Stimulated activated CD8-positive, alpha-beta memory T cell treated with anti-CD3 and anti-CD28 coated beads, Interleukin-15, amount 100 ng/mL, for 48 hours (primary cell): ENCODE results near the gene MAZ.
A peak's percentile ranks its signal among the peaks of the same experiment; 100 is the strongest.

Experiments used
- DNase-seq, 2 donors: peaks; one replicate each; pipeline ENCODE4 v3.0.0-alpha.2; 2020; ENCODE audit warnings: low read depth in 2 of 2

The MAZ gene

DNA sequence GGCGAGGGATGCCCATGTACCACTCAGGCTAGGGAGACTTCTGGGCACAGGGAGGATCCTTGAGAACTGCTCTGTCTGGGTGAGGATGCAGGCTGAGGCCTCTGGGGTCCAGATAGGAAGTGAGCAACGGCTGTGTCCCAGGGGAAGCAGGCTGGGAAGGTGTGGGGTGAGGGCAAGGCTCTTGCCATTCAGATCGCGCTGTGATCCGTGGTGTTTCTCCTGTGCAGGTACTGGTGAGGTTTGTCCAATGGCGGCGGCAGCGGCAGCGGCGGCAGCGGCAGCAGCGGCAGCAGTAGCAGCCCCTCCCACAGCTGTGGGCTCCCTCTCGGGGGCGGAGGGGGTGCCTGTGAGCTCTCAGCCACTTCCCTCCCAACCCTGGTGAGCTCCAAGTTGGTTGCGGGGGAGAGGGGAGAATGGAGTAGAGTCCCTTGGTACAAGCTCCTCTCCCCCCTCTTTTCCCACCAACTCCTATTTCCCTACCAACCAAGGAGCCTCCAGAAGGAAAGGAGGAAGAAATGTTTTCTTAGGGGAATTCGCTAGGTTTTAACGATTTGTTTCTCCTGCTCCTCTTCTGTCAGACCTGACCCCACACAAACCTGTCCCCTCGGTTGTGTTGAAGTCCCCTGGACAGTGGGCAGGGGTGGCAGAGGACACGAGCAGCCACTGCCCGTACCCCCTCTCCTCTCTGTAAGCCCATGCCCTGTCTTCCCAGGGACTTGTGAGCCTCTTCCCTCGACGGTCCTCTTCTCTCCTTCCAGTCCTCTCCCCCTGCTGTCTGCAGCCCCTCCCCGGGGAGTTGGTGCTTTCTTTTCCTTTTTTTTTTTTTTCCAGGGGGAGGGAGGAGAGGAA is 3.7 kb downstream of the MAZ start:
- DNase-seq = peak in 1 of 2 donors; percentile 42

DNA sequence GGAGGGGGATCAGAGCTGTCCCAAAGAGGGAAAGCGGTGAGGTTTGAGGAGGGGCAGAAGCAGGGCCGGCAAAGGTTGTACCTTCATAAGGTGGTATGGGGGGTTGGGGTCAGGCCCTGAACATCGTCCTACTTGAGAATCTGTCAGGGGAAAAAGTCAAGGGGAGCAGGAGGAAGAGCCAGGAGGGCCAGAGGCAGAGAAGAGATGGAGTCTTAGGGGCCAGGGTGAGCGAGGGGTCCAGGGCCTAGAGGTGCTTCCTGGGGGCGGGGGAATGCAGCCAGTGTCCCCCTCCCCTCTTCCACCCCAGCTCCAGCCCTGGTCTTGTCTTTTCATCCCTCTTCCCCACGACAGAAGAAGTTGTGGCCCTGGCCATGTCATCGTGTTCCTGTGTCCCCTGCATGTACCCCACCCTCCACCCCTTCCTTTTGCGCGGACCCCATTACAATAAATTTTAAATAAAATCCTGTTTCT is 4.4 kb downstream of the MAZ start:
- DNase-seq = no peak

DNA sequence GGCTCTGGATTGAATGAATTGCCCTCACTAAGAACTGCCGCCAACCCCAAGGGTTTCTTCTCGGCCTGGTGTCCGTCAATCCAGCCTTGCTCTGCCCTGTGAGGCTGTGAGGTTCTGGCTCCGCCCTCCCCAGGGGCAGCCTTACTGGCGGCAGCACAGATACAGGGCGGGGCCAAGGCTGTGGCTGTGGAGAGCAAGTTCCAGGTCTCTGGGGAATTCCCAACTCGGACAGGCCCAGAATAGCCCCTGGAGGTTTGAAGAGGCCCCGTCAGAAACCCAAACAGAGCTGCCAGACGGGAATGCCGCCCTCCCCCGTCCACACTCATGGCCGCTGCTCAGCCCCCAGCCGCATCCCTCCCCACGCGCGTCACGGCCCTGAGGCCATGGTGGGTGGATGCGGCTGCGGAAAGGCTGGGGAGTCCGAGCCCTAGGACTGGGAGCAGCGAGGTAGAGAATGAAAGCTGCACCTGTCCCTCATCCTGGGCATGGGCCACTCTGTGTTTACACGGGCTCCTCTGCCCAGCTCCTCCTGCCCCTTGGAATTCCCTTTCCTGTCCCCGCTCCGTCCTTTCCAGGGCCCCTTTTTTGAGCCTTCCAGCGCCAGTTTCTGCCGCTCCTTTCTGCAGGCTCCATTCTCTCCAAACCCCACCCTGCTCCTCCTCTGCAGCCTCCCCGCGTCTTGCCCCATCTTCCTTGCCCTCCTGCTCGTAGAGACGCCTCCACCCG is 5.0 kb downstream of the MAZ start:
- peak; percentile 76 to 83 for DNase-seq

GRCh38 chr16:29811896-29812665 is 5.8 kb downstream of the MAZ start, which contains the start of gene PRRT2:
TSS of gene PRRT2 (plus strand) at chr16:29812193. CDS start at chr16:29813055, 862 bp downstream.
- peak in 1 of 2 donors; percentile 27 for DNase-seq

GRCh38 chr16:29812754-29813643 is 6.7 kb downstream of the MAZ start:
- DNase-seq = no peak

DNA sequence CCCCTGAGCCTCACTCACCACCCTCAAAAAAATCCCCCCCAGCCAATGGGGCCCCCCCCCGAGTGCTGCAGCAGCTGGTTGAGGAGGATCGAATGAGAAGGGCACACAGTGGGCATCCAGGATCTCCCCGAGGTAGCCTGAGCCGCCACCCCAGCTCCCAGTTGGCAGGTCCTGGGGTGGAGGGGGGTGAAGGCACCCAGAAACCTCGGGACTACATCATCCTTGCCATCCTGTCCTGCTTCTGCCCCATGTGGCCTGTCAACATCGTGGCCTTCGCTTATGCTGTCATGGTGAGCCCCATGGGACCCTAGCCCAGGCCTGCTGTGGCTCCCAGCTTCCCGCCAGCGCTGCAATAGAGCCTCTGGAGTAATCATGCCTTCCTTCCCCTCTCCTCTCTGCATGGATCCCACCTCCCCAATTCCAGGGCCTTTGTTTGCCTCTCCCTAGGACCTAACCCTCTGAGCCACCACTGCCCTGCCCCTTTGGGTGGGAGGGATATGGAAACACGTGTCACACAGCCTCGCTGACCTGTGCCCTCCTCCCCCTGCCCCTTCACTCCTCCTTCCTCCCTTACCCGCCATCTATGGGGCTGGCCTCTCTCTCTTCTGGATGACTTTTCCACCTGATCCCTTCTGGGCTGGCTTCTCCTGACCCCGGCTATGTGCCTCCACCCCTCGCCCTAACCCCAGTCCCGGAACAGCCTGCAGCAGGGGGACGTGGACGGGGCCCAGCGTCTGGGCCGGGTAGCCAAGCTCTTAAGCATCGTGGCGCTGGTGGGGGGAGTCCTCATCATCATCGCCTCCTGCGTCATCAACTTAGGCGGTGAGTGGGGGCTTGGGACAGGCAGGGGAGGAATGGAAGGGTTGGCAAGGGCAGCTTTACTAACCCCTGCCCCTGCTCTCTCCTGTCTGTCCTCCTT is 7.6 kb downstream of the MAZ start:
- no peak for DNase-seq

- no peak for DNase-seq
Measured at GRCh38 chr16:29814592-29814991, 8.3 kb downstream of the MAZ start.

GRCh38 chr16:29815032-29815721 is 8.8 kb downstream of the MAZ start:
- DNase-seq = no peak

DNA sequence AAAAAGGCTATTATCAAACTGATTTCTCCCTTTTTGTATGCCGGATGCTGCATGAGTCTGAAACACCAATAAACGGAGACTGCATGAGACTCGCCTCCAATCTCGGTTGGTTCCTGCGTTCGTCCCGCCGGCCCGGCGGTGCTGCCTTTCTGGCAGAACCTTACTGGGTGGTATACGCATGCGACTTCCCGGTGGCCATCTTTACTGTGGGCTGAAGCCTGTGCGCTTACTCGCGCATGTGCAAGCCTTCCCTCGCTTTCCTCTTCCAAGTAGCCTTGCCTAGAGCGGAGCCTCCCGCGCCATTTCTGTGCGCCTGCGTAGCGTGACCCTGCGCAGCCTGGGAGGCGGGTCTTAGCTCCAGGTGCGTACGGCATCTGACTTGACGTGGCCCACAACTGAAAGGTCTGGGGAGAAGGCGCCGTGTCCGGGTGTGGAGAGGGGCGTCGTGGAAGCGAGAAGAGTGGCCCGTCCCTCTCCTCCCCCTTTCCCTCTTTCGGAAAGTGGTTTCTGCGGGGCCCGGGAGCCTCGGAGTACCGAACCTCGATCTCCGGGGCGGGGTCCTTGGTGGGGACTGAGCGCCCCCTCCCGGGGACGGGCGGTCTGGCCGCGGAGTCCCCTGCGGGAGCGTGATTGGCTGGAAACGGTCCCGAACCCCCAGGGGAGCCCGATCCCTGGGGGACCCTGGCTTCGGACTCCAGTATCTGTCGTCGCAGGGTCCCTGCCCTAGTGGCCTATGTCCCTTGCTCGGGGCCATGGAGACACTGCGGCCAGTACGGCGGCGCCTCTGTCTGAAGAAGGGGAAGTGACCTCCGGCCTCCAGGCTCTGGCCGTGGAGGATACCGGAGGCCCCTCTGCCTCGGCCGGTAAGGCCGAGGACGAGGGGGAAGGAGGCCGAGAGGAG is 9.7 kb downstream of the MAZ start, which contains the start of gene PAGR1:
Gene PAGR1 (plus strand): TSS at position 360 of the 901 bp plus-strand sequence. CDS start 374 bp downstream, at position 734.
- peak; percentile 97 to 99 for DNase-seq

GRCh38 chr16:29816694-29817441 is 10.5 kb downstream of the MAZ start:
- peak in 1 of 2 donors; percentile 68 for DNase-seq

DNA sequence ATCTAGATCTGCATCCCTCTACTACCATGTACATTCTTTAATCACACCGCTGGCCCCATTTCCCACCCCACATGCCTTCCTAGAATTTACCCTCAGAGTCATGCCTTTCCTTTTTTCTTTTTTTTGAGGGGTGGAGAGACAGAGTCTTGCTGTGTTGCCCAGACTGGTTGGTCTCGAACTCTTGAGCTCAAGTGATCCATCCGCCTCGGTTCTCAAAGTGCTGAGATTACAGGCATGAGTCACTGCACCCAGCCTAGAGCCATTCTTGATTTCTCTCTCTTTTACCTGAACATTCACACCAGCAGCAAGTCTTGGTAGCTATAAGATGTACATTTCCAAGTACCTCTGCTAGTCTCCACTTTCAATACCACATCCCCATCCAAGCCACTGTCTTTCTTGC is 11.8 kb downstream of the MAZ start:
- no peak for DNase-seq

GRCh38 chr16:29819506-29819905 is 13.2 kb downstream of the MAZ start:
- no peak for DNase-seq

DNA sequence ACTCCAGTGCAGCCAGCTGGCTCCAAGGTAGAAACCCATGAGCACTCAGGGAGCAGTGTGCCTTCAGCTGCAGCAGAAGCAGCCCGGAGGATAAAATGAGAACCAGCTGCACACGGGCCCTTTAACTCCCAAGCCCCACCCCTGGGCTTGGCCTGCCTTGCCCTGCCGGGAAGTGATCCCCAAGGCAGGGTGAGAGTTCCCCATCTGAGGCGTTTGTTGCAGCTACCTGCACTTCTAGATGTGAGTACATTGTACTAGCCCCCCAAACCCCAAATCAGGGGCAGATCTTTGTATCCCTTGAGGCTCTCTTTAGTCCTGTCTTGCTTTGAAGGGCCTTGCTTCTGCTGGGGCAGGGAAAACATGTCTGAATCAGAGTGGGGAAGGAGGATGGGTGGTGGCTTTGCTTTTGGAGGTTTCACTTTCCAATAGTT is 14.0 kb downstream of the MAZ start, which contains the start of gene MVP:
Gene MVP (plus strand): TSS at position 192 of the 431 bp plus-strand sequence. CDS start 10,088 bp downstream, outside the sequence.
- peak in 1 of 2 donors; percentile 44 for DNase-seq

GRCh38 chr16:29820730-29821642 is 14.7 kb downstream of the MAZ start:
- DNase-seq = peak in 1 of 2 donors; percentile 38

DNA sequence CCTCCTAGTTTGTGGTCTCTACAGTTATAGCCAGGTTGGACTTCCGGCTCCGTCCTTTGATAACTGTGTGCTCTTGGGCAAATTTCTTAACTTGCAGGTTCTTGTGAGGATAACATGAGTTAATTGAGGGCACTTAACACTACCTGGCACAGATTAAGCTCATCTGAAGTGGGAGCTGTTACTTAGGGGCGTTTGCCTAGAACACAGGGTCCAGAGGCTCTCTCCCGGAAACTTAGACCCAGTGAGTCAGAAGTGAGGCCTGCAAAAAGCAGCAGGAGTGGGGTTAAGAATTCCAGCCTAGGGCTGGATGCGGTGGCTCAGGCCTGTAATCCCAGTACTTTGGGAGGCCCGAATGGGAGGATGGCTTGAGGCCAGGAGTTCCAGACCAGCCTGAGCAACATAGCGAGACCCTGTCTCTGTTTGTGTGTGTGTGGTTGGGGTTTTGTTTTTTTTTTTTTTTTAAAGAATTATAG is 15.3 kb downstream of the MAZ start:
- no peak for DNase-seq
